Caco-2 (cell line): Measurements from ENCODE around the gene AP4E1. TPM values are rescaled to one million over a fixed set of nuclear protein-coding genes. Genes with fewer than 3 reads are reported as not detected.

ENCODE experiments used
- BruUV-seq: library from RNA; stranded (reverse); fragments of 400-500 nt; replicated peaks from 2 replicates; lab custom pipeline; 2021; lab: Mats Ljungman, UMichigan
- CTCF ChIA-PET: fragments of 300-600 bp; sonication (Branson Sonifier 250); formaldehyde crosslinking; loops from one replicate; lab custom pipeline; 2022; ENCODE audit warnings: antibody characterized with exemption; lab: Charles Lee
- POLR2A ChIA-PET: fragments of 300-600 bp; sonication (Branson Sonifier 250); formaldehyde crosslinking; loops from one replicate; lab custom pipeline; 2022; ENCODE audit warnings: antibody characterized with exemption; lab: Charles Lee
- DNase-seq, 2 experiments: peaks; one replicate each; pipeline versions ENCODE4 v3.0.0 to v3.0.0-alpha.2; 2020 to 2022
- H3K27me3 ChIP-seq: replicated peaks from 2 replicates; pipeline ENCODE4 v1.6.0; 2011; ENCODE audit warnings: low read length; ENCODE audit not compliant: control insufficient read depth, insufficient read depth
- H3K36me3 ChIP-seq: 2 replicates; pipeline ENCODE4 v1.5.1; 2011; ENCODE audit warnings: low read length; ENCODE audit not compliant: control insufficient read depth, insufficient read depth
- H3K4me1 ChIP-seq: fragments of 250-450 bp; sonication (Bioruptor Pico); 2 replicates; pipeline ENCODE4 v1.5.1; 2020; ENCODE audit warnings: mild to moderate bottlenecking
- H3K4me3 ChIP-seq: 2 replicates; pipeline ENCODE4 v1.5.1; 2011; ENCODE audit warnings: low read depth, mild to moderate bottlenecking, control low read depth, low read length
- H3K9me3 ChIP-seq: fragments of 250-450 bp; sonication (Bioruptor Pico); 2 replicates; pipeline ENCODE4 v1.5.1; 2020; ENCODE audit warnings: mild to moderate bottlenecking, moderate library complexity
- H3K27ac Mint-ChIP-seq: one replicate; pipeline ENCODE4 v1.8.0; 2022; ENCODE audit warnings: mixed read lengths; ENCODE audit not compliant: unreplicated experiment
- H3K27me3 Mint-ChIP-seq: one replicate; pipeline ENCODE4 v1.8.0; 2022; ENCODE audit warnings: mixed read lengths; ENCODE audit not compliant: insufficient read depth, unreplicated experiment
- H3K36me3 Mint-ChIP-seq: one replicate; pipeline ENCODE4 v1.8.0; 2022; ENCODE audit warnings: mild to moderate bottlenecking, mixed read lengths; ENCODE audit not compliant: insufficient read depth, unreplicated experiment
- H3K4me1 Mint-ChIP-seq: one replicate; pipeline ENCODE4 v1.8.0; 2022; ENCODE audit warnings: low read depth, mixed read lengths; ENCODE audit not compliant: unreplicated experiment
- H3K4me3 Mint-ChIP-seq: one replicate; pipeline ENCODE4 v1.8.0; 2022; ENCODE audit warnings: mild to moderate bottlenecking, moderate library complexity, mixed read lengths; ENCODE audit not compliant: unreplicated experiment
- H3K9me3 Mint-ChIP-seq: one replicate; pipeline ENCODE4 v1.8.0; 2022; ENCODE audit warnings: mixed read lengths; ENCODE audit not compliant: unreplicated experiment
- intact Hi-C: fragments of 100-400 bp; cut with micrococcal nuclease; formaldehyde crosslinking; loops from one replicate; pipeline ENCODE4 v1.10.0; 2022; ENCODE audit not compliant: unreplicated experiment
- total RNA-seq: library from RNA; stranded (reverse); gene quantifications from 2 replicates; pipeline ENCODE4 v1.2.3, GENCODE V29; 2022
- TF ChIP-seq, protein P1 (sequence below), 2 experiments: fragments of 200-600 bp in 1 of 2; IDR thresholded peaks; 1 replicate in 1 of 2; 2 replicates in 1 of 2; pipeline versions ENCODE4 v1.5.1 to v1.8.0; 2011 to 2022; ENCODE audit warnings: antibody characterized with exemption in 1 of 2, control low read depth in 1 of 2, inconsistent platforms in 1 of 2, low read depth in 1 of 2, low read length in 1 of 2, mild to moderate bottlenecking in 1 of 2, moderate library complexity in 1 of 2; ENCODE audit not compliant: insufficient read depth in 1 of 2, severe bottlenecking in 1 of 2, unreplicated experiment in 1 of 2

Gene AP4E1
- total RNA-seq, 1 experiment from 2014 or later, result 15.9 TPM

DNA sequence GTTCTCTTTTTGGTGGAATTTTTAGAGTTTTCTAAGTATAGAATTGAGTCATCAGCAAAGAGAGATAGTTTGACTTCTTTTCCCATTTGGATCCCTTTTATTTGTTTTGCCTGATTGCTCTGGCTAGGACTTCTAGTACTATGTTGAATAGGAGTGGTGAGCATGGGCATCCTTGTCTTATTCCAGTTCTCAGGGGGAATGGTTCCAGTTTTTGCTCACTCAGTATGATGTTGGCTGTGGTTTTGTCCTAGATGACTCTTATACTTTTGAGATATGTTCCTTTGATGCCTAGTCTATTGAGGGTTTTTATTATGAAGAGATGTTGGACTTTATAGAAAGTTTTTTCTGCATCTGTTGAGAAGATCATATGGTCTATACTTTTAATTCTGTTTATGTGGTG is 113.7 kb downstream of the AP4E1 start:
- Histone ChIP-seq H3K4me1 (no peaks in the 10 kb centered on the region), H3K36me3 (no peaks in the 10 kb centered on the region), H3K27me3 (no peaks in the 10 kb centered on the region), H3K9me3 (0 out of 2 replicates have a peak, but pooled peaks cover 3% of the 10 kb centered on the region), H3K4me3 (no peak overlapping the region)
- POLR2A ChIA-PET, result no interaction called here
- intact Hi-C loops, result no loop called here
- DNase-seq, result no peak
- H3K9me3 Mint-ChIP-seq, result peaks cover 36% of the 10 kb centered on the region
- no TSS peak for BruUV-seq
- H3K4me1 Mint-ChIP-seq, result no peaks in the 10 kb centered on the region
- H3K27me3 Mint-ChIP-seq, result no peaks in the 10 kb centered on the region
- H3K4me3 Mint-ChIP-seq, result no peak overlapping the region
- CTCF ChIA-PET, result no interaction called here
- H3K36me3 Mint-ChIP-seq, result peaks cover 17% of the 10 kb centered on the region
- no peak overlapping the region for H3K27ac Mint-ChIP-seq
- TF ChIP-seq, protein P1, sequence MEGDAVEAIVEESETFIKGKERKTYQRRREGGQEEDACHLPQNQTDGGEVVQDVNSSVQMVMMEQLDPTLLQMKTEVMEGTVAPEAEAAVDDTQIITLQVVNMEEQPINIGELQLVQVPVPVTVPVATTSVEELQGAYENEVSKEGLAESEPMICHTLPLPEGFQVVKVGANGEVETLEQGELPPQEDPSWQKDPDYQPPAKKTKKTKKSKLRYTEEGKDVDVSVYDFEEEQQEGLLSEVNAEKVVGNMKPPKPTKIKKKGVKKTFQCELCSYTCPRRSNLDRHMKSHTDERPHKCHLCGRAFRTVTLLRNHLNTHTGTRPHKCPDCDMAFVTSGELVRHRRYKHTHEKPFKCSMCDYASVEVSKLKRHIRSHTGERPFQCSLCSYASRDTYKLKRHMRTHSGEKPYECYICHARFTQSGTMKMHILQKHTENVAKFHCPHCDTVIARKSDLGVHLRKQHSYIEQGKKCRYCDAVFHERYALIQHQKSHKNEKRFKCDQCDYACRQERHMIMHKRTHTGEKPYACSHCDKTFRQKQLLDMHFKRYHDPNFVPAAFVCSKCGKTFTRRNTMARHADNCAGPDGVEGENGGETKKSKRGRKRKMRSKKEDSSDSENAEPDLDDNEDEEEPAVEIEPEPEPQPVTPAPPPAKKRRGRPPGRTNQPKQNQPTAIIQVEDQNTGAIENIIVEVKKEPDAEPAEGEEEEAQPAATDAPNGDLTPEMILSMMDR (IDR thresholded peaks at IDR 0.05; ENCODE audit: insufficient read depth in 1 of 2, low read depth in 1 of 2, low read length in 1 of 2, severe bottlenecking in 1 of 2, unreplicated experiment in 1 of 2), result no peak

DNA sequence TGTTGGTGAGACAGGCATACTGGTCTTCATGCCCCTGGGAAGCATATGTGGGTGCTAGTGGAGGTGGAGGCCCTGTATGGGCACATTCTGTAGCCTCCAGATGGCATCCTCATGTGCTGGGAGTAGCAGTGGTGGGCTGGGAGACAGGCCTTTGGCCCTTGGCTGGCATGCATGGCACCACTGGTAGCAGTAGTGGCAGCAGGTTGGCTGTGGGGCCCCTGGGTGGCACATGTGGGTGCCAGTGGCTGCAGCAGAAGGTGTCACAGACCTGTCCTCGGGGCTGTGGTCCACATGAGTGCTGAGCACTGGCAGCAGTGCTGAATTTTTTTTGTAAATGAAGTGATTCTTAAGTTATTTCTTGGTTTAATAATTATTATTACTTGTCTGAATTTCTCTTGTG is 115.0 kb downstream of the AP4E1 start:
- Mint-ChIP-seq H3K4me3 (no peak overlapping the region), H3K27me3 (no peaks in the 10 kb centered on the region), H3K36me3 (peaks cover 22% of the 10 kb centered on the region), H3K27ac (no peak overlapping the region), H3K4me1 (no peaks in the 10 kb centered on the region), H3K9me3 (peaks cover 44% of the 10 kb centered on the region)
- no peak for DNase-seq
- intact Hi-C loops, result no loop called here
- 0 out of 2 replicates have a peak, but pooled peaks cover 9% of the 10 kb centered on the region for H3K9me3 ChIP-seq
- no peaks in the 10 kb centered on the region for H3K27me3 ChIP-seq
- no TSS peak for BruUV-seq
- no peaks in the 10 kb centered on the region for H3K36me3 ChIP-seq
- H3K4me1 ChIP-seq, result no peaks in the 10 kb centered on the region
- H3K4me3 ChIP-seq, result no peak overlapping the region
- CTCF ChIA-PET, result no interaction called here
- TF ChIP-seq, protein P1 (IDR thresholded peaks at IDR 0.05; ENCODE audit: insufficient read depth in 1 of 2, low read depth in 1 of 2, low read length in 1 of 2, severe bottlenecking in 1 of 2, unreplicated experiment in 1 of 2), result no peak
- POLR2A ChIA-PET, result no interaction called here

DNA sequence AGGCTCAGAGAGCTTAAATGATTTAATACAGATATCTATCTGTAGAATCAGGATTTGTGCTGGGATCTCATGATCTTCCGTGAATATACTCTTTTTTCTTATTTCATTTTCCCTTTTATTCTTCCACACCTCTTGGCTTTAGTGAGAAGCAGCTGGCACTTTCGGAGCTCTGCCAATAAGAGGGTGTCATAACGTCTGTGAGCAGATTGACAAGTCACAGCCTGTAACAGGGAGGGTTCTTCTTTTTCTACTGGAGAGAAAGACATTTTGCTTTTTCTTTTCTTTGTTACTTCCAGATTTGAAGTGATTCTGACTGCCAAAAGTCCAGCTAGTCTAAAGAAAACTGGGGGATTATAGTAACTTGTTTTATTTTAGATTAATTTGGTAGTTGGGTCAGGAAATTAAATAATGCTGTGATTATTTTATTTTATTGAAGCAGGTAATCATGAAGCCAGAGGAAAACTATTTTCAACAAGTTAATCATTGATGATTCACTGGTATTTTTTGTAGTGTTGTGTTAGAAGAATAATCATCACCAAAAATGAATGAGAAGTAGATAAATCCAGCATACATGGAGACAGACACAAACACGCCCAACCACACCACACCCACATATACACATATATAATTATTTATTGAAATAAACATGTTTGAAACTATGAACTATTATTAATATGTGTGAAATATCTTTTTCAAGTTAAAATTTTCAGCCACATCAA is 116.4 kb downstream of the AP4E1 start:
- Histone ChIP-seq H3K4me3 (no peak overlapping the region), H3K27me3 (no peaks in the 10 kb centered on the region), H3K9me3 (0 out of 2 replicates have a peak, but pooled peaks cover 14% of the 10 kb centered on the region), H3K36me3 (no peaks in the 10 kb centered on the region), H3K4me1 (no peaks in the 10 kb centered on the region)
- TF ChIP-seq, protein P1 (IDR thresholded peaks at IDR 0.05; ENCODE audit: insufficient read depth in 1 of 2, low read depth in 1 of 2, low read length in 1 of 2, severe bottlenecking in 1 of 2, unreplicated experiment in 1 of 2), result no peak
- BruUV-seq, result no TSS peak
- peaks cover 22% of the 10 kb centered on the region for H3K36me3 Mint-ChIP-seq
- no peak overlapping the region for H3K4me3 Mint-ChIP-seq
- no peaks in the 10 kb centered on the region for H3K4me1 Mint-ChIP-seq
- intact Hi-C loops, result no loop called here
- no peaks in the 10 kb centered on the region for H3K27me3 Mint-ChIP-seq
- peaks cover 43% of the 10 kb centered on the region for H3K9me3 Mint-ChIP-seq
- ChIA-PET POLR2A (no interaction called here), CTCF (no interaction called here)
- H3K27ac Mint-ChIP-seq, result no peak overlapping the region
- no peak for DNase-seq
